ENCODE data around the gene SECTM1.
"Not testable (repeated sequence)": the region's sequence is repeated elsewhere in the genome, so short reads cannot be mapped to it uniquely, and the experiment has no call there.

Gene SECTM1

DNA sequence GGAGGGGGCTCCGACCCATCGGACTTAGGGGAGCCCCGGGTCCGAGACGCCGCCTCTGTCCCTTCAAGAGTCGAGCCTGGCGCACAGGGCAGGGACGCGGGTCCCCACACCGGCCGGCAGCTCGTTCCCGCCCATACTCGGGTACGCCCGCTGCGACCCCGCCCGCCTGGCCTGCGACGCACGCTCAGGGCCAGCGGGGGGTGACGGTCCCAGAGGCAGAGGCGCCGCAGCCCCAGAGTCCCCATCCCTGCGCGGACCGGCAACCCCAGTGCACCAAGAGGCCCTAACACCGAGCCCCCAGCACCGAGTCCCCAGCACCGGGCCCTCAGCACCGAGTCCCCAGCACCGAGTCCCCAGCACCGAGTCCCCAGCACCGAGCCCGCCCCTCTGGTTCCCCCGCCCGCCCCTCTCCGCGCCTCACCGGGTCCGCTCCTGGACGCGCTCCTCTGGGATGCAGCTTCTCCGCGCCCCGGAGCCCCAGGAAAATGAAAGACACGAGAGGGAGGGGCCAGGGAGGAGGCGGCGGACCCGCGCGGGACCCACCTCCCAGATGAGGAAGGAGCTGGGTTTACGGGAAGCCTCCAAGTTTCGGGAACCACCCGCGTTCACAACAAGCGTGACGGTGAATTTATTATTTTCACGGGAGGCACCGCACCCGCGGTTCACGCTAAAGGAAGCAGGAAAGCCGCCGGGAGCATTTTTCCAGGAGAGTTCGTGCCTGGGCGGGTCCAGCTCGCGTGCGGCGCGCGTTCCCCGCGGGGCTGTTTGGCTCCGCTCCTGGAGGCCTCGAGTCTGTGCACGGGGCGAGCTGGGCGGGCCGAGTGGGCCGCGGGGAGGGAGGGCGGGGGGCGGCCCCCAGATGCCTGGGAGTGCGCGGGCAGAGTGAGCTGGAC is at the start of gene SECTM1:
Gene SECTM1 (minus strand): TSS at position 488 of the 893 bp plus-strand sequence. CDS start 6,526 bp downstream, outside the sequence.
- no peak for DNase-seq (ENCODE audit: low read depth)
- TF ChIP-seq, protein P1, sequence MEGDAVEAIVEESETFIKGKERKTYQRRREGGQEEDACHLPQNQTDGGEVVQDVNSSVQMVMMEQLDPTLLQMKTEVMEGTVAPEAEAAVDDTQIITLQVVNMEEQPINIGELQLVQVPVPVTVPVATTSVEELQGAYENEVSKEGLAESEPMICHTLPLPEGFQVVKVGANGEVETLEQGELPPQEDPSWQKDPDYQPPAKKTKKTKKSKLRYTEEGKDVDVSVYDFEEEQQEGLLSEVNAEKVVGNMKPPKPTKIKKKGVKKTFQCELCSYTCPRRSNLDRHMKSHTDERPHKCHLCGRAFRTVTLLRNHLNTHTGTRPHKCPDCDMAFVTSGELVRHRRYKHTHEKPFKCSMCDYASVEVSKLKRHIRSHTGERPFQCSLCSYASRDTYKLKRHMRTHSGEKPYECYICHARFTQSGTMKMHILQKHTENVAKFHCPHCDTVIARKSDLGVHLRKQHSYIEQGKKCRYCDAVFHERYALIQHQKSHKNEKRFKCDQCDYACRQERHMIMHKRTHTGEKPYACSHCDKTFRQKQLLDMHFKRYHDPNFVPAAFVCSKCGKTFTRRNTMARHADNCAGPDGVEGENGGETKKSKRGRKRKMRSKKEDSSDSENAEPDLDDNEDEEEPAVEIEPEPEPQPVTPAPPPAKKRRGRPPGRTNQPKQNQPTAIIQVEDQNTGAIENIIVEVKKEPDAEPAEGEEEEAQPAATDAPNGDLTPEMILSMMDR (IDR thresholded peaks at IDR 0.05; ENCODE audit: control insufficient read depth, insufficient read depth, low read depth, low read length, missing control alignments), result no peak
- peak within 1 kb of the TSS; percentile 63 for H3K4me3 ChIP-seq (ENCODE audit: control insufficient read depth, low read depth, low read length)

DNA sequence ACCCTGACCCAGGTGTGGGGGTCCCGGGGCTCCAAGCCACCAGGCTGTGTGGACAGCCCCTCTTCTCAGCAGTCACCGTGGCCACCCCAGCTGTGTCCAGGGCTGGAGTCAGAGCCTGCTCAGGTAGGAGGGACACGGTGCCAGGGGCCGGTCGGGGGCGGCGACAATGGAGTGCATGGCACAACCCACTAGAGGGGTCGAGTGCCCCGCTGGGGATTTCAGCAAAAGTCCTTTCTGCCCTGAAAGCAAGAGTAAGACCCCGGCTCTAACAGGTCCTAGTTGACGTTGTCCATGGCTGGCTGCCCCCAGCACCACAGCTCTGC is 49.3 kb upstream of the SECTM1 start:
- no peak overlapping the region for H3K4me3 ChIP-seq (ENCODE audit: control insufficient read depth, low read depth, low read length)
- TF ChIP-seq, protein P1 (IDR thresholded peaks at IDR 0.05; ENCODE audit: control insufficient read depth, insufficient read depth, low read depth, low read length, missing control alignments), result no peak
- DNase-seq (ENCODE audit: low read depth), result no peak

DNA sequence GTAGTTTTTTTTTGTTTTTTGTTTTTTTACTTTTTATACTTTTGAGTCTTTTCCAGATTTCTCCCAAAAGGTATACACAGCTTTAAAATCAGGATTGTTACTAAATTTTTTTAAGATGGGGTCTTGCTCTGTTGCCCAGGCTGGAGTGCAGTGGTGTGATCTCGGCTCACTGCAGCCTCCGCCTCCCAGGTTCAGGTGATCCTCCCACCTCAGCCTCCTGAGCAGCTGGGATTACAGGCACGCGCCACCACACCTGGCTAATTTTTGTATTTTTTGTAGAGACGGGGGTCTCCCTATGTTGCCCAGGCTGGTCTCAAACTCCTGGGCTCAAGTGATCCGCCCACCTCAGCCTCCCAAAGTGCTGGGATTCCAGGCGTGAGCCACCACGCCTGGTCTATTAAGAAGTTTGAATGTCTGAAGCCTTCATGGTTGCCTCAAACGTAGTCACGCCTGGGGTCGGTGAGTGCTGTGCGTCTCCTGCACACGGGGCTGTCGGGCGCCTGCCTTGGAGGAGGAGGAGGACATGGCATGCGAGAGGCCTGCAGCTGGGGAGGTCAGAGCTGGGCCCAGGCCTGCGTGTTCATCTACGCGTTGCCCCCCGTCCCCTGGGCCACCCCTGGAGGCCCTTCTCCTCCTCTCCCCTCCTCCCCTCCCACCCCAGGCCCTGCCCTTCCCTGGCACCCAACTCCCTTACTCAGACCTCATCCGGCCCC is 48.8 kb upstream of the SECTM1 start:
- DNase-seq (ENCODE audit: low read depth); H3K4me3 ChIP-seq (ENCODE audit: control insufficient read depth, low read depth, low read length): not testable (repeated sequence)

DNA sequence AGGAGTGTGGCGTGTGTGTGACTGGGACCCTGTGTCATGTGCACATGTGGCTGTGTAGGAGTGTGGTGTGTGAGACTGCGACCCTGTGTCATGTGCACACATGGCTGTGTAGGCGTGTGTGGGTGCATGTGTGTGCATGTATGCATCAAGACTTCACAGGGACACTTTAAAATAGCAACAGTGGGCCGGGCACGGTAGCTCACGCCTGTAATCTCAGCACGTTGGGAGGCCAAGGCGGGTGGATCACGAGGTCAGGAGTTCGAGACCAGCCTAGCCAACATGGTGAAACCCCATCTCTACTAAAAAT is 48.1 kb upstream of the SECTM1 start:
- not testable (repeated sequence) for DNase-seq (ENCODE audit: low read depth); H3K4me3 ChIP-seq (ENCODE audit: control insufficient read depth, low read depth, low read length)

DNA sequence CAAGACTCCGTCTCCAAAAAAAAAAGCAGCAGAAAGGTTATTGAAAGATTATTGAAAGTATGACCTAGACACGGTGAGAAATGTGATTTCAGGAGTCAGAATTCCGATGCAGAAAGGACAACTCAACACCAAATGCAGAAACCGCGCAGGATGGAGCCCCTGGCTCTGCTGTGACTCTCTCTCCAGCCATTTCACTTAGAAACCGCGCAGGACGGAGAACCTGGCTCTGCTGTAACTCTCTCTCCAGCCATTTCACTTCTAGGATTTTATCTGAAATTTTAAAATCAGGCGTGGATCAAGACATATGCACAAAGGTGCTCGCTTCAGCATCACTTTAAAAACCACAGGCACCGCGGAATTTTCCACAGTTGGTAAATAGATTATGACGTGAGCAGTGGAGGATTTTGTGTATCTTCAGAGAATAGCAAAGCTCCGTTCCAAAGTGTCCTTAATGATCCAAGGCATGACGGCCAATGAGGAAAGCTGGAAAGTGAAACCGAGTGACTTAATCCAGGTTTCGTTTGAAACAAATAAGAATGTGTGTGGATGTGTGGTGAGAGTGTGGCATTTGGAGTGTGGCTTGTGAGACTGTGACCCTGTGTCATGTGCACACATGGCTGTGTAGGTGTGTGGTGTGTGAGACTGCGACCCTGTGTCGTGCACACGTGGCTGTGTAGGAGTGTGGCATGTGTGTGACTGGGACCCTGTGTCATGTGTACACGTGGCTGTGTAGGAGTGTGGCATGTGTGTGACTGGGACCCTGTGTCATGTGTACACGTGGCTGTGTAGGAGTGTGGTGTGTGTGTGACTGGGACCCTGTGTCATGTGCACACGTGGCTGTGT is 47.5 kb upstream of the SECTM1 start:
- H3K4me3 ChIP-seq (ENCODE audit: control insufficient read depth, low read depth, low read length), result peak overlapping the region; percentile 21
- TF ChIP-seq, protein P1 (IDR thresholded peaks at IDR 0.05; ENCODE audit: control insufficient read depth, insufficient read depth, low read depth, low read length, missing control alignments), result no peak
- no peak for DNase-seq (ENCODE audit: low read depth)

DNA sequence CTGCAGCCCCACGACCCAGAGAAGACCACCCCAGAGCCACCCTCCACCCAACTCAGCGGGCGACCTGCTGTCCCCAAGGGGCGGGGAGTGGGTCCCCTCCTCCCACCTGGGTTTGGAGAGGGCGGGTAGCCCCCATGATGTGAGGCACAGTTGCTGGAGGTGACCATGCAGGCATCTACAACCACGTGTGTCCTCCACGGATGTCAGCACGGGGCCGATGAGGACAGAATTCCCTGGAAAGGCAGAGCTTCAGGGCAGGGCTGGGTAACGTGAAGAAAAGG is 45.1 kb upstream of the SECTM1 start:
- no peak for DNase-seq (ENCODE audit: low read depth)
- H3K4me3 ChIP-seq (ENCODE audit: control insufficient read depth, low read depth, low read length), result no peak overlapping the region

DNA sequence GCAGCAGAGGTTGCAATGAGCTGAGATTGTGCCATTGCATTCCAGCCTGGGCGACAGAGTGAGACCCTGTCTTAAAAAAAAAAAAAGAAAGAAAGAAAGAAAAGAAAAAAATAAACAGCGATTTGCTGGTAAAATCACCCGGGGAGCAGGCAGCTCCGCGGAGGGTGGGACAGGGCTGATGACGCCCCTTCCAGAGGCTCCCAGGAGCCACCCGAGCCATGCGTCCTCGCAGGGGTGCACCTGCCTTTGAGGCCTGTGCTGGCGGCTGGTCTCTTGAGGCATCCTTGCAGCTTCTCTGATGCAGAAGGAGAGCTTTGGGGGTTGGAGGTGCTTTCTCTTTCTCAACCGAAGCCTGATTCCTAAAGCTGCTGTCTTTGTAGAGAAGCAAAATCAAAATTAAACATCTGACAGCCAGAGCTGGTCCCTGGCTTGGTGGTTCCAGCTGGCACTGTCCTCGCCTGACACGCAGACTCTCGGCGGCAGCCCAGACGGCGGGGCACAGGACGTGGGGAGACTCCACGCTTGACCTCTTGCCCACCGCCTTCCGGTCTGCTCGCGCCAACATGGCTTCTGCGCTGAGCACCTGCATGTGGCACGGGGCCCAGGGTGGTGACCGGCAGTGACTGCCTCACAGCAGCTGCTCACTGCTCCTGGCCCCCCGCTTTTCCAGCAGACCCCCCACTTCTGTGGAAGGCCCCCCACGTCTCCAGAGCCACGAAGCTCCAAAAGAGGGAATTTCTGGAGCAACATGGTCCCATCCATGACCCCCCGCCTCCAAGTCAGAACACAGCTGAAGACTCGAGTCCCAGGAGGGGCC is 44.6 kb upstream of the SECTM1 start:
- DNase-seq (ENCODE audit: low read depth), result no peak
- H3K4me3 ChIP-seq (ENCODE audit: control insufficient read depth, low read depth, low read length), result no peak overlapping the region
- TF ChIP-seq, protein P1 (IDR thresholded peaks at IDR 0.05; ENCODE audit: control insufficient read depth, insufficient read depth, low read depth, low read length, missing control alignments), result no peak

More for the DNA sequence above, 45.1 kb upstream of the SECTM1 start:
- TF ChIP-seq, protein P1 (IDR thresholded peaks at IDR 0.05; ENCODE audit: control insufficient read depth, insufficient read depth, low read depth, low read length, missing control alignments), result no peak

DNA sequence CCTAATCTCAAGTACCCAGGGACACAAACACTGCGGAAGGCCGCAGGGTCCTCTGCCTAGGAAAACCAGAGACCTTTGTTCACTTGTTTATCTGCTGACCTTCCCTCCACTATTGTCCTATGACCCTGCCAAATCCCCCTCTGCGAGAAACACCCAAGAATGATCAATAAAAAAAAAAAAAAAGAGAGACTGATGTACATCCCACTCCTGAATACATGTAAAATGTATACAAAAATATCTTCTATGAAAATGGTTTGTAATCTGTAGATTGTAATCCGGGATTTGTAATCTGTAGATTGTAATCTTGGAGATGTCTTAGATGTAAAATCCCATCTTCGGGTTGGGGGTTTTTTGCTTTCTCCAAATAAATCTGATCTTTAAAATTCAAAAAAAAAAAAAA is 43.7 kb upstream of the SECTM1 start:
- not testable (repeated sequence) for H3K4me3 ChIP-seq (ENCODE audit: control insufficient read depth, low read depth, low read length); DNase-seq (ENCODE audit: low read depth)

Measured in AG09309 (cell line).